Endothelial cell of hepatic sinusoid (primary cell): ENCODE measurements around the gene GSX1.

Experiments used
- in situ Hi-C: cut with HindIII; loops from 2 replicates; pipeline ENCODE4 v1.10.0; 2017; ENCODE audit warnings: low sequenced_read_pairs

GSX1 gene

GRCh38 chr13:27826379-27827353 lies 34.4 kb downstream of the GSX1 start:
- in situ Hi-C loops, result loop anchor here (5.0 to 10.0 kb wide), 2 partner anchors 126 to 442 kb away; no protein-coding TSS in a partner anchor

- in situ Hi-C loops, result loop anchor here (5.0 to 10.0 kb wide), 2 partner anchors 125 to 443 kb away; no protein-coding TSS in a partner anchor
Observed at GRCh38 chr13:27827646-27828045, 35.4 kb downstream of the GSX1 start.

DNA sequence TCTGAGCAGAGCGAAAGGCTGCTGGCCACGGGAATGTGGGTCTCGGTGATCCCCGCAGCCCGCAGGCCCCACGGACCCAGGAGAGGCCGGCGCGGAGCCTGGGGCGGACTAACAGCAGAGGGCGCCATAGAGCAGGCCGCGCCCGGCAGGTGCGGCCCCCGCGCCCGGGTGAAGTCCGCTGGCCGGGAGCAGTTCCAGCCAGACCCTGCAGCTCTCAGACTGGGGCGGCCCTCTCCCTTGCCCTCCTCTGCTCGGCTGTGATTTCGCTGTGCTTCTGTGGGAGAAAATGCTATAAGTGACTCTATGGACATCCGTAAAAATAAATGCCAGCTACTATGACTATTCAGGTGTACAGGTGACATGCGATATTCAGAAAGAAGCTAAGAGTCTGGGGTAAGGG lies 37.7 kb downstream of the GSX1 start:
- in situ Hi-C loops, result no loop called here

DNA sequence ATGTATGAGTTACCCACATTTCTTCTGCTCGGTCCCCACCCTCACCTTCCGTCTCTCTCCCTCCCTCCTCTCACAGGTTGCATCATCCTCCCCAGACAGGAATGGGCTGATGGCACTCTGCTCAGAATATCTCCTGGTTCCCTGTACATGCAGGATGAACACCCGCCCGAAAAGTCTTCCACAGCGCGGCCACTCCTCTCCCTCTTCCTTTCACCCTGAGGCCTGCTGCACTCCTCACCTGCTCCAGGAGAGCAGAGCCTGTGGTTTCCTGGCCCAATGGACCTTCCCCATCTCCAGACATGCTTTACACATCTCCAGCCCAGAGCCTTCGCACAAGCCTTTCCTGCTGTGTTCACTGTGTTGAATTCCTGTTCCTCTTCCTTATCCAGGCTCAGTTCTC lies 40.9 kb downstream of the GSX1 start:
- in situ Hi-C loops, result no loop called here

GRCh38 chr13:27834095-27834494 lies 41.8 kb downstream of the GSX1 start:
- in situ Hi-C loops, result no loop called here

- in situ Hi-C loops, result no loop called here
Observed at GRCh38 chr13:27835799-27836198, 43.5 kb downstream of the GSX1 start.

DNA sequence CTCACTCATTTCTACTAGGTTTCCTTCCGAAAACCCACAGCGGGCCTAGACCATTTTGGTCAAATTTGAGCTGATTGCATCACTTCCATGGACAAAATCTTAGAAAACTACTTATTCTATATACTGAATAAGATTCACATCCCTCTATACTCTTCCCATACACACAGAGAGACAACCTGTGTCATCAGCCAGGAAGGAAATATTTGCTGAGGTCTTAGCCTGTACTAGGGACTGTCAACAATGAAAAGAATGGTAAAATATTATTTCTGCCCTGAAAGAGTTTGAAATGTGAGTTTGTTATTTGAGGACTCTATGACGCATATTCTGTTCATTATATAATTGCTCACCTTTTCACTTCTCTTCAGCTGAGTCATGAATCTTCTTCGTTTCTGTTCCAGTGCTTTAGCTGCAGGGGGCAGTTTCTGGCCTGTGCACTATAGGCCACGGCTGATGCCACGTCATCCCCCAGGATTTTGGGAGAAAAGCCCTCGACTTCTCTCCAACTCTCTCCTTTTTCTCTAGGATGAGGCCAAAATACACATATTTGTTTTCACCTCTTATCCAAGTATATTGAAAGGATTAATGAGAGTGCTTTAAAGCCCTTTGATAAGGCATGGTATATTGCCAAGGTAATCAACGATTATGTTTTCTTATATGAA lies 47.7 kb downstream of the GSX1 start:
- in situ Hi-C loops, result no loop called here

GRCh38 chr13:27842571-27842970 lies 50.3 kb downstream of the GSX1 start:
- in situ Hi-C loops, result no loop called here
